Sigmoid colon (tissue), 7 donors: ENCODE measurements around the gene ACOT6. TPM values are rescaled to one million over a fixed set of nuclear protein-coding genes. Genes with fewer than 3 reads are reported as not detected.
A peak's percentile ranks its signal among the peaks of the same experiment; 100 is the strongest.
"Not testable (repeated sequence)": the region's sequence is repeated elsewhere in the genome, so short reads cannot be mapped to it uniquely, and the experiment has no call there.

ENCODE experiments used
- DNase-seq: peaks from one replicate; pipeline ENCODE4 v3.0.0-alpha.2; 2019
- H3K27ac ChIP-seq, 4 donors: fragments of 200-600 bp; sonication (generic); one replicate each; pipeline ENCODE4 v1.5.1; 2016 to 2019; ENCODE audit warnings: mild to moderate bottlenecking in 1 of 4
- H3K27me3 ChIP-seq, 3 donors: fragments of 200-600 bp; sonication (generic); one replicate each; pipeline ENCODE4 v1.5.1; 2019; ENCODE audit warnings: mild to moderate bottlenecking in 1 of 3
- H3K36me3 ChIP-seq, 4 donors: fragments of 200-600 bp; sonication (generic); one replicate each; pipeline ENCODE4 v1.5.1; 2016 to 2019
- H3K4me1 ChIP-seq, 4 donors: fragments of 200-600 bp; sonication (generic); one replicate each; pipeline ENCODE4 v1.5.1; 2017 to 2019
- H3K4me3 ChIP-seq, 4 donors: fragments of 200-600 bp; sonication (generic); one replicate each; pipeline ENCODE4 v1.5.1; 2017 to 2019; ENCODE audit warnings: mild to moderate bottlenecking in 2 of 4, moderate library complexity in 1 of 4
- H3K9me3 ChIP-seq, 4 donors: fragments of 200-600 bp in 3 of 4; sonication (generic) in 3 of 4; one replicate each; pipeline versions ENCODE4 v1.5.1 to v1.6.1; 2013 to 2019
- CTCF ChIP-seq, 4 experiments: fragments of 450-650 bp in 3 of 4; fragments of 200-600 bp in 1 of 4; IDR thresholded peaks; one replicate each; pipeline ENCODE4 v1.5.1; 2016 to 2019; ENCODE audit warnings: antibody characterized with exemption in 4 of 4, mild to moderate bottlenecking in 3 of 4, moderate library complexity in 2 of 4
- EP300 ChIP-seq, 4 donors: sonication (generic); formaldehyde crosslinking; IDR thresholded peaks; one replicate each; pipeline ENCODE4 v1.6.1; 2017; ENCODE audit warnings: antibody characterized with exemption in 4 of 4
- POLR2A ChIP-seq, 2 donors: fragments of 450-650 bp; IDR thresholded peaks; one replicate each; pipeline ENCODE4 v1.6.1; 2016; ENCODE audit warnings: antibody characterized with exemption in 2 of 2, mild to moderate bottlenecking in 2 of 2, moderate library complexity in 2 of 2
- POLR2AphosphoS5 ChIP-seq, 4 donors: sonication (generic); formaldehyde crosslinking; IDR thresholded peaks; one replicate each; pipeline ENCODE4 v1.6.1; 2017; ENCODE audit warnings: antibody characterized with exemption in 4 of 4
- WGBS, 2 donors: extraction: QIAGEN DNeasy Blood & Tissue Kit; methylation state at CpG; one replicate each; pipeline ENCODE4 v1.1.7; 2013; 5-methylcytosine and 5-hydroxymethylcytosine counted together
- intact Hi-C: fragments of 100-400 bp; cut with DNase I; formaldehyde crosslinking; loops from one replicate; pipeline ENCODE4 v1.15.1; 2023
- polyA plus RNA-seq, 3 donors: library from polyadenylated mRNA; stranded (reverse); fragments of 200-250 nt; gene quantifications; one replicate each; pipeline ENCODE4 v1.2.3, GENCODE V29; 2013
- total RNA-seq, 4 donors: library from RNA; depleted of rRNA; stranded (reverse); fragments of >200 nt; gene quantifications; one replicate each; pipeline ENCODE4 v1.1.0, GENCODE V29; 2016
- donor health status: healthy with polysubstance abuse.
- donor health status: Bipolar disorder and iron deficiency.
- donor health status: healthy.

Gene ACOT6
- total and polyA plus RNA-seq, 7 donors, result not detected

DNA sequence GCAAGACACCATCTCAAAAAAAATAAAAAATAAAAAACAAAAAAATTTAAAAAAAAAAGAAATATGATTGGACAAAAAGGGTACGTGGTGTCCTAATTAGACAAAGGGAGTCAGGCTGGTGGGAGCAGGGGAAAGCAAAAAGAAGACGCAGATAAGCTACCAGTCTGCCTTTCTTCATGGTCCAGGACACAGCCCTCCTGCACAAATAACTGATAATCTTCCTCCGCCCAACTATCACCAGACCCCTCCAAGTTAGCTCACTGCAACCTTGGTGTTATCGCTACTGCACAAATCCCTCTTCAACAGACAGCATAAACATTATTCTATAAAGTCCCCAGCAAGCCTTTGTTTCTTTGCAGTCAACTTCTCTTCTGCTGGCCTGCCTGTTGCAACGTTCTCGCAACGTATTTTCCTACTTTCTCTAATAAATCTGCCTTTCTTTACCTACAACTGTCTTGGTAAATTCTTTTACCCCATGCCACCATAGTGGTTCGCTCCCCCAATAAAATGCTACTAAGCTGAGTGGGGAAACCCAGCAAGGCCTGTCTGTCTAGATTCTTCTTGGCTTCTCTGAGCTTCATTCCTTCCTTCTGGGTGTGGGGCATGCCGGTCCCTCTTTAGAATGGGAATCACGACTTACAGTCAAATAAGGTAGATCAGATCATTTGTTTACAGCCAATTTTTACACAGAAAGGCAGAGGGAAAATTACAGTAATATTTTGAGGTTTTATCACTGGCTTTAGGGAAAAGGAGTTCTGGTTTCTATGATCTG, 17.9 kb downstream of the ACOT6 start:
- DNase-seq, result no peak
- Histone ChIP-seq H3K27ac (no peak overlapping the region), H3K4me1 (peaks cover 0 to 16% (median 6%) of the 10 kb centered on the region in 4 donors), H3K27me3 (no peaks in the 10 kb centered on the region), H3K9me3 (no peaks in the 10 kb centered on the region), H3K36me3 (no peaks in the 10 kb centered on the region), H3K4me3 (no peak overlapping the region)
- intact Hi-C loops, result loop anchor here (5.0 to 10.0 kb wide), 2 partner anchors 58 to 335 kb away; no protein-coding TSS in a partner anchor
- 89 to 90% methylated on average over 10 of the region's 10 CpGs for whole genome bisulfite sequencing, 2 donors
- TF ChIP-seq POLR2A (IDR thresholded peaks at IDR 0.05), result no peak
- TF ChIP-seq CTCF (IDR thresholded peaks at IDR 0.05), result no peak
- TF ChIP-seq EP300 (IDR thresholded peaks at IDR 0.05), result no peak
- TF ChIP-seq POLR2AphosphoS5 (IDR thresholded peaks at IDR 0.05), result no peak

GRCh38 chr14:73633116-73634010, 21.0 kb downstream of the ACOT6 start:
- TF ChIP-seq CTCF (IDR thresholded peaks at IDR 0.05) (peak; percentile 78 to 87 (median 84)), EP300 (IDR thresholded peaks at IDR 0.05) (no peak)
- peaks cover 0 to 16% (median 6%) of the 10 kb centered on the region in 4 donors for H3K4me1 ChIP-seq
- H3K9me3 ChIP-seq, result no peaks in the 10 kb centered on the region
- WGBS, 2 donors, result 12 to 14% methylated on average over 44 of the region's 44 CpGs
- peak; percentile 79 for DNase-seq
- H3K27me3 ChIP-seq, result no peaks in the 10 kb centered on the region
- peak overlapping the region; percentile 33 to 62 (median 52) for H3K4me3 ChIP-seq
- intact Hi-C loops, result loop anchor here (1.0 to 10.0 kb wide), 3 partner anchors 61 to 339 kb away; no protein-coding TSS in a partner anchor
- H3K27ac ChIP-seq, result peak overlapping the region; percentile 33 to 70 (median 59)
- H3K36me3 ChIP-seq, result no peaks in the 10 kb centered on the region

- Histone ChIP-seq H3K36me3 (no peaks in the 10 kb centered on the region), H3K27me3 (no peaks in the 10 kb centered on the region), H3K9me3 (no peaks in the 10 kb centered on the region), H3K27ac (peak overlapping the region; percentile 33 to 70 (median 59)), H3K4me1 (peaks cover 0 to 16% (median 6%) of the 10 kb centered on the region in 4 donors), H3K4me3 (peak overlapping the region; percentile 33 to 62 (median 52))
- TF ChIP-seq CTCF (IDR thresholded peaks at IDR 0.05) (peak in 3 of 4 experiments; percentile 18 to 33 (median 33)), EP300 (IDR thresholded peaks at IDR 0.05) (no peak), POLR2AphosphoS5 (IDR thresholded peaks at IDR 0.05) (peak in 2 of 4 donors; percentile 23 to 40), POLR2A (IDR thresholded peaks at IDR 0.05) (no peak)
- intact Hi-C loops, result loop anchor here (1.0 to 10.0 kb wide), 3 partner anchors 62 to 339 kb away; no protein-coding TSS in a partner anchor
- peak; percentile 72 for DNase-seq
- WGBS, 2 donors, result 10% methylated on average over 53 of the region's 53 CpGs
These were observed 21.9 kb downstream of the ACOT6 start for GRCh38 chr14:73634011-73634833.

- H3K4me3 ChIP-seq, H3K9me3 ChIP-seq, H3K27ac ChIP-seq, H3K27me3 ChIP-seq, DNase-seq, H3K36me3 ChIP-seq: not testable (repeated sequence)
- H3K4me1 ChIP-seq, result peaks cover 0 to 16% (median 6%) of the 10 kb centered on the region in 4 donors
- intact Hi-C loops, result loop anchor here (10.0 kb wide), 1 partner anchor 342 kb away; no protein-coding TSS in a partner anchor
- WGBS, 2 donors, result 84 to 86% methylated on average over 10 of the region's 10 CpGs
These were observed 24.0 kb downstream of the ACOT6 start for GRCh38 chr14:73636355-73636754.
